ENCODE measurements around the gene VPS35.

- TF ChIP-seq POLR2A (IDR thresholded peaks at IDR 0.05) (no peak), CTCF (IDR thresholded peaks at IDR 0.05) (no peak)
Observed at GRCh38 chr16:46727630-46728029, 38.7 kb upstream of the VPS35 start.
